Aorta (tissue), 5 donors: Measurements from ENCODE around the gene NOC2L. TPM values are rescaled to one million over a fixed set of nuclear protein-coding genes. Genes with fewer than 3 reads are reported as not detected.

Experiments
- ATAC-seq: fragments of 200-7000 bp; cut with Tn5 transposase; one replicate; pipeline ENCODE4 v1.9.1; 2022; ENCODE audit warnings: moderate library complexity; ENCODE audit not compliant: low FRiP score
- DNase-seq, 2 donors: peaks; one replicate each; pipeline ENCODE4 v3.0.0-alpha.2; 2020
- H3K27ac ChIP-seq, 2 donors: one replicate each; pipeline ENCODE4 v1.5.1; 2013; ENCODE audit warnings: low read length in 2 of 2, mild to moderate bottlenecking in 2 of 2, moderate library complexity in 2 of 2, control low read depth in 1 of 2, inconsistent platforms in 1 of 2, low read depth in 1 of 2
- H3K27me3 ChIP-seq, 2 donors: one replicate each; pipeline ENCODE4 v1.6.1; 2013; ENCODE audit warnings: control low read depth in 1 of 2, low read length in 1 of 2, mild to moderate bottlenecking in 1 of 2, moderate library complexity in 1 of 2; ENCODE audit not compliant: insufficient read depth in 2 of 2, control insufficient read depth in 1 of 2
- H3K36me3 ChIP-seq, 2 donors: one replicate each; pipeline ENCODE4 v1.6.1; 2013; ENCODE audit warnings: control low read depth in 1 of 2, low read length in 1 of 2, mild to moderate bottlenecking in 1 of 2; ENCODE audit not compliant: insufficient read depth in 2 of 2, control insufficient read depth in 1 of 2
- H3K4me1 ChIP-seq, 2 donors: one replicate each; pipeline ENCODE4 v1.6.1; 2013; ENCODE audit warnings: low read length in 2 of 2, control low read depth in 1 of 2, mild to moderate bottlenecking in 1 of 2, moderate library complexity in 1 of 2; ENCODE audit not compliant: insufficient read depth in 2 of 2, control insufficient read depth in 1 of 2
- H3K4me3 ChIP-seq, 2 donors: one replicate each; pipeline ENCODE4 v1.5.1; 2013; ENCODE audit warnings: low read length in 2 of 2, control low read depth in 1 of 2, mild to moderate bottlenecking in 1 of 2
- H3K9me3 ChIP-seq: one replicate; pipeline ENCODE4 v1.6.1; 2013; ENCODE audit warnings: mild to moderate bottlenecking, low read length; ENCODE audit not compliant: control insufficient read depth
- WGBS, 2 donors: extraction: QIAGEN DNeasy Blood & Tissue Kit; methylation state at CpG; one replicate each; pipeline ENCODE4 v1.1.7; 2013; 5-methylcytosine and 5-hydroxymethylcytosine counted together
- intact Hi-C, 2 donors: fragments of 100-400 bp; cut with DNase I; formaldehyde crosslinking; loops; one replicate each; pipeline versions ENCODE4 v1.14.2 to v1.15.0; 2022
- polyA plus RNA-seq, 2 donors: library from polyadenylated mRNA; stranded (reverse); fragments of 200-250 nt; gene quantifications; one replicate each; pipeline ENCODE4 v1.2.3, GENCODE V29; 2013
- total RNA-seq, 2 donors: library from RNA; stranded (reverse); fragmentation: NEBNext Ultra II Directional; extraction: Animal tissue kit (Norgen Biotek cat#: 25700); gene quantifications; one replicate each; pipeline ENCODE4 v1.2.1, GENCODE V29; 2021
- donor health status: healthy with polysubstance abuse.
- donor health status: Bipolar disorder and iron deficiency.
- donor health status: DM: no; HTN: no; CAD: no.
- donor health status: DM: no; HTN: no; CAD: no.
- donor health status: DM: yes; HTN: yes; CAD: no.

Gene NOC2L
- total and polyA plus RNA-seq, 4 donors: 17.3 to 55.5 (median 38.6) TPM

GRCh38 chr1:932776-933602 lies 26.1 kb downstream of the NOC2L start:
- Histone ChIP-seq H3K4me1 (no peaks in the 10 kb centered on the region), H3K36me3 (no peaks in the 10 kb centered on the region), H3K4me3 (no peak overlapping the region), H3K27me3 (no peaks in the 10 kb centered on the region), H3K9me3 (no peaks in the 10 kb centered on the region), H3K27ac (no peak overlapping the region)
- intact Hi-C loops: no loop called here
- ATAC-seq (no peak), DNase-seq (no peak)
- 81 to 83% methylated on average over 22 to 25 of the region's 25 CpGs for WGBS, 2 donors

- no peaks in the 10 kb centered on the region for H3K27me3 ChIP-seq
- no peak for ATAC-seq
- WGBS, 2 donors: 81 to 83% methylated on average over 16 of the region's 16 CpGs
Measured at GRCh38 chr1:932173-932510, 26.9 kb downstream of the NOC2L start.

GRCh38 chr1:931380-932172 lies 27.5 kb downstream of the NOC2L start:
- Histone ChIP-seq H3K27me3 (no peaks in the 10 kb centered on the region), H3K27ac (no peak overlapping the region), H3K9me3 (no peaks in the 10 kb centered on the region), H3K36me3 (no peaks in the 10 kb centered on the region), H3K4me3 (no peak overlapping the region), H3K4me1 (no peaks in the 10 kb centered on the region)
- ATAC-seq (no peak), DNase-seq (no peak)
- 58 to 60% methylated on average over 15 of the region's 15 CpGs for WGBS, 2 donors
- intact Hi-C loops: no loop called here

More at GRCh38 chr1:932173-932510, 26.9 kb downstream of the NOC2L start:
- Histone ChIP-seq H3K27ac (no peak overlapping the region), H3K36me3 (no peaks in the 10 kb centered on the region), H3K4me3 (no peak overlapping the region), H3K9me3 (no peaks in the 10 kb centered on the region), H3K4me1 (no peaks in the 10 kb centered on the region)
- no peak for DNase-seq
- intact Hi-C loops: no loop called here

GRCh38 chr1:930633-931138 lies 28.4 kb downstream of the NOC2L start:
- intact Hi-C loops: no loop called here
- no peaks in the 10 kb centered on the region for H3K36me3 ChIP-seq
- ATAC-seq: no peak
- H3K4me1 ChIP-seq: no peaks in the 10 kb centered on the region
- no peaks in the 10 kb centered on the region for H3K27me3 ChIP-seq
- no peak overlapping the region for H3K4me3 ChIP-seq
- no peaks in the 10 kb centered on the region for H3K9me3 ChIP-seq
- no peak for DNase-seq
- WGBS, 2 donors: 77 to 81% methylated on average over 17 to 18 of the region's 18 CpGs
- no peak overlapping the region for H3K27ac ChIP-seq

GRCh38 chr1:929712-930632 lies 29.1 kb downstream of the NOC2L start:
- 90 to 91% methylated on average over 38 to 40 of the region's 40 CpGs for WGBS, 2 donors
- H3K27me3 ChIP-seq: no peaks in the 10 kb centered on the region
- H3K27ac ChIP-seq: no peak overlapping the region
- H3K4me1 ChIP-seq: no peaks in the 10 kb centered on the region
- no peak for DNase-seq
- no peak for ATAC-seq
- no peaks in the 10 kb centered on the region for H3K36me3 ChIP-seq
- no peak overlapping the region for H3K4me3 ChIP-seq
- intact Hi-C loops: loop anchor here in 1 of 2 donors (10.0 kb wide), 1 partner anchor 75 kb away; the partner anchor contains the start of gene HES4
- H3K9me3 ChIP-seq: no peaks in the 10 kb centered on the region

- Histone ChIP-seq H3K36me3 (no peaks in the 10 kb centered on the region), H3K4me3 (no peak overlapping the region), H3K4me1 (no peaks in the 10 kb centered on the region), H3K27me3 (no peaks in the 10 kb centered on the region), H3K9me3 (no peaks in the 10 kb centered on the region), H3K27ac (no peak overlapping the region)
- DNase-seq (no peak), ATAC-seq (no peak)
- 85 to 87% methylated on average over 40 of the region's 40 CpGs for WGBS, 2 donors
- intact Hi-C loops: loop anchor here in 1 of 2 donors (10.0 kb wide), 1 partner anchor 76 kb away; the partner anchor contains the start of gene HES4
Measured at GRCh38 chr1:928825-929661, 30.0 kb downstream of the NOC2L start.

GRCh38 chr1:927748-928147 lies 31.3 kb downstream of the NOC2L start:
- intact Hi-C loops: loop anchor here in 1 of 2 donors (10.0 kb wide), 1 partner anchor 77 kb away; the partner anchor contains the start of gene HES4
- H3K36me3 ChIP-seq: no peaks in the 10 kb centered on the region
- ATAC-seq: no peak
- no peaks in the 10 kb centered on the region for H3K9me3 ChIP-seq
- no peaks in the 10 kb centered on the region for H3K4me1 ChIP-seq
- H3K27me3 ChIP-seq: no peaks in the 10 kb centered on the region
- H3K4me3 ChIP-seq: no peak overlapping the region
- no peak for DNase-seq
- no peak overlapping the region for H3K27ac ChIP-seq
- WGBS, 2 donors: 61 to 67% methylated on average over 10 of the region's 10 CpGs
